NB4 (cell line): ENCODE measurements around the gene STARD6.

Experiments
- CTCF ChIP-seq: IDR thresholded peaks from one replicate; pipeline ENCODE4 v1.5.1; 2012; ENCODE audit warnings: low read depth, low read length
- MYC ChIP-seq: IDR thresholded peaks from 2 replicates; pipeline ENCODE4 v1.6.1; 2011; ENCODE audit warnings: low read depth, low read length
- POLR2A ChIP-seq: IDR thresholded peaks from 2 replicates; pipeline ENCODE4 v1.6.1; 2011; ENCODE audit warnings: mild to moderate bottlenecking; ENCODE audit not compliant: insufficient read length; ENCODE audit errors: extremely low read depth

GRCh38 chr18:54335638-54336173, 22.0 kb downstream of the STARD6 start:
- no peak for TF ChIP-seq CTCF
- no peak for TF ChIP-seq MYC
- no peak for TF ChIP-seq POLR2A
